Measurements from ENCODE around the gene PTPDC1. TPM values are rescaled to one million over a fixed set of nuclear protein-coding genes. Genes with fewer than 3 reads are reported as not detected.
"Not testable (repeated sequence)": the region's sequence is repeated elsewhere in the genome, so short reads cannot be mapped to it uniquely, and the experiment has no call there.

PTPDC1 gene
- total and polyA plus RNA-seq, 2 of the 4 experiments (the other 2 are of a cell fraction): 3.9 to 6.1 TPM

DNA sequence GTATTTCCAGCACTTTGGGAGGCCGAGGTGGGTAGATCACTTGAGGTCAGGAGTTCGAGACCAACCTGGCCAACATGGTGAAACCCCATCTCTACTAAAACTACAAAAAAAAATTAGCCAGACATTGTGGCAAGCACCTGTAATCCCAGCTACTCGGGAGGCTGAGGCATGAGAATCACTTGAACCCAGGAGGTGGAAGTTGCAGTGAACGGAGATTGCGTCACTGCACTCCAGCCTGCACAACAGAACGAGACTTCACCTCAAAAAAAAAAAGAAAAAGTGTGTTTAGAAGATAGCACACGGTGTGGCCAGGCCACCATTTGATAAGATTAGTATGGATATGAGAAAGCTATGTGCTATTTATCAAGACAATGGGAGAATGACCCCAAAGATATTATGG lies 35.8 kb downstream of the PTPDC1 start:
- BruUV-seq (replicated peaks); H2AK9ac ChIP-seq (replicated peaks; ENCODE audit: low read depth, low read length, poor library complexity); H2AK5ac ChIP-seq (ENCODE audit: low read depth, low read length); ATAC-seq (ENCODE audit: low read depth); H3K18ac ChIP-seq (ENCODE audit: low read depth, low read length); H3K79me1 ChIP-seq (ENCODE audit: low read depth in 1 of 2, low read length in 2 of 2); H3K4ac ChIP-seq (ENCODE audit: low read depth, low read length); in situ Hi-C loops (cut with MboI; ENCODE audit: low sequenced_read_pairs); H3K4me3 ChIP-seq (ENCODE audit: insufficient read depth, low read depth, low read length); H3K27ac ChIP-seq (ENCODE audit: insufficient read depth, low read length); H2BK15ac ChIP-seq (ENCODE audit: low read depth, low read length); H4K20me1 ChIP-seq (ENCODE audit: insufficient read depth, low read length); POLR2A ChIA-PET (ENCODE audit: unreplicated experiment); H3K9me3 ChIP-seq (ENCODE audit: control insufficient read depth, insufficient read depth, low read length); H2BK5ac ChIP-seq (ENCODE audit: low read depth, low read length, poor library complexity, severe bottlenecking); H4K5ac ChIP-seq (ENCODE audit: low read depth, low read length); DNase-seq; H4K91ac ChIP-seq (ENCODE audit: insufficient read depth, low read depth, low read length); H3K14ac ChIP-seq (replicated peaks; ENCODE audit: low read depth, low read length); CTCF ChIA-PET; H3K9me1 ChIP-seq (ENCODE audit: insufficient read depth, low read length); H3K9ac ChIP-seq (ENCODE audit: low read depth, low read length); H3K4me1 ChIP-seq (ENCODE audit: control insufficient read depth, insufficient read depth, low read length); H3K27me3 ChIP-seq (ENCODE audit: control insufficient read depth, insufficient read depth, low read length); H2BK20ac ChIP-seq (ENCODE audit: low read depth, low read length); H2AFZ ChIP-seq (replicated peaks; ENCODE audit: low read length, poor library complexity); H4K8ac ChIP-seq (ENCODE audit: low read depth in 2 of 2, low read length in 2 of 2); dilution Hi-C loops (cut with HindIII; ENCODE audit: low sequenced_read_pairs, unreplicated experiment); H3K56ac ChIP-seq (ENCODE audit: extremely low read depth, insufficient read depth, low read length); H3K36me3 ChIP-seq (ENCODE audit: control insufficient read depth, insufficient read depth, low read length); H3K23ac ChIP-seq (ENCODE audit: low read depth, low read length); H3K4me2 ChIP-seq (ENCODE audit: low read depth, low read length); H2BK120ac ChIP-seq (ENCODE audit: low read depth, low read length): not testable (repeated sequence)
- intact Hi-C loops (cut with micrococcal nuclease): loop anchor here (2.0 kb wide), 1 partner anchor 21 kb away; no protein-coding TSS in a partner anchor
- 92% methylated on average over 2 of the region's 7 CpGs; no CpG with 5 or more reads in 1 of the 2 experiments for WGBS, 2 experiments (ENCODE audit: extremely low coverage in 2 of 2, insufficient read length in 1 of 2)
